Liver (tissue), 9 donors: ENCODE results near the gene COL23A1. TPM values are rescaled to one million over a fixed set of nuclear protein-coding genes. Genes with fewer than 3 reads are reported as not detected.

ENCODE experiments used
- DNase-seq: peaks from one replicate; pipeline ENCODE4 v3.0.0-alpha.2; 2017; ENCODE audit warnings: low spot score
- H3K27ac ChIP-seq, 2 donors: one replicate each; pipeline ENCODE4 v1.7.0; 2013; ENCODE audit warnings: inconsistent platforms in 2 of 2, low read length in 2 of 2, control low read depth in 1 of 2, low read depth in 1 of 2, mild to moderate bottlenecking in 1 of 2
- H3K27me3 ChIP-seq, 4 donors: one replicate each; pipeline versions ENCODE4 v1.6.1 to v1.7.0; 2013; ENCODE audit warnings: low read length in 3 of 4, inconsistent platforms in 1 of 4, mild to moderate bottlenecking in 1 of 4, moderate library complexity in 1 of 4; ENCODE audit not compliant: control insufficient read depth in 4 of 4, insufficient read depth in 4 of 4
- H3K36me3 ChIP-seq, 4 donors: one replicate each; pipeline versions ENCODE4 v1.6.1 to v1.7.0; 2013; ENCODE audit warnings: low read length in 3 of 4, mild to moderate bottlenecking in 3 of 4, low read depth in 1 of 4, moderate library complexity in 1 of 4; ENCODE audit not compliant: control insufficient read depth in 4 of 4, insufficient read depth in 3 of 4
- H3K4me1 ChIP-seq, 4 donors: one replicate each; pipeline versions ENCODE4 v1.6.1 to v1.7.0; 2013; ENCODE audit warnings: low read length in 3 of 4, mild to moderate bottlenecking in 3 of 4, moderate library complexity in 1 of 4; ENCODE audit not compliant: control insufficient read depth in 4 of 4, insufficient read depth in 4 of 4
- H3K4me3 ChIP-seq, 3 donors: one replicate each; pipeline versions ENCODE4 v1.6.1 to v1.7.0; 2013; ENCODE audit warnings: low read length in 3 of 3, control low read depth in 1 of 3, low read depth in 1 of 3, mild to moderate bottlenecking in 1 of 3
- H3K9ac ChIP-seq, 2 donors: one replicate each; pipeline ENCODE4 v1.7.0; 2013; ENCODE audit warnings: low read length in 2 of 2, mild to moderate bottlenecking in 2 of 2, moderate library complexity in 2 of 2, control low read depth in 1 of 2, low read depth in 1 of 2
- H3K9me3 ChIP-seq, 4 donors: one replicate each; pipeline versions ENCODE4 v1.6.1 to v1.7.0; 2013; ENCODE audit warnings: low read length in 3 of 4; ENCODE audit not compliant: control insufficient read depth in 4 of 4
- EGR1 ChIP-seq, 2 donors: IDR thresholded peaks; 2 replicates each; pipeline ENCODE4 v1.6.1; 2016 to 2018; ENCODE audit warnings: antibody characterized with exemption in 2 of 2, low read depth in 2 of 2
- FOXA1 ChIP-seq: IDR thresholded peaks from 2 replicates; pipeline ENCODE4 v1.6.1; 2016; ENCODE audit warnings: antibody characterized with exemption
- HNF4A ChIP-seq, 2 donors: conservative IDR thresholded peaks; 2 replicates each; pipeline ENCODE4 v1.6.1; 2016; ENCODE audit warnings: antibody characterized with exemption in 2 of 2, mild to moderate bottlenecking in 2 of 2
- HNF4G ChIP-seq: IDR thresholded peaks from 2 replicates; pipeline ENCODE4 v1.6.1; 2016; ENCODE audit warnings: antibody characterized with exemption
- JUND ChIP-seq, 2 donors: IDR thresholded peaks; 2 replicates each; pipeline ENCODE4 v1.6.1; 2016; ENCODE audit warnings: antibody characterized with exemption in 2 of 2
- NR2F2 ChIP-seq: IDR thresholded peaks from 2 replicates; pipeline ENCODE4 v1.6.1; 2016; ENCODE audit warnings: antibody characterized with exemption
- RAD21 ChIP-seq, 2 donors: IDR thresholded peaks; 2 replicates each; pipeline ENCODE4 v1.6.1; 2016; ENCODE audit warnings: antibody characterized with exemption in 2 of 2, mild to moderate bottlenecking in 2 of 2
- RXRA ChIP-seq, 2 donors: IDR thresholded peaks; 2 replicates each; pipeline ENCODE4 v1.6.1; 2017 to 2018; ENCODE audit warnings: antibody characterized with exemption in 2 of 2, mild to moderate bottlenecking in 1 of 2
- SP1 ChIP-seq: IDR thresholded peaks from 2 replicates; pipeline ENCODE4 v1.6.1; 2018; ENCODE audit warnings: antibody characterized with exemption, mild to moderate bottlenecking
- TAF1 ChIP-seq: conservative IDR thresholded peaks from 2 replicates; pipeline ENCODE4 v1.6.1; 2016; ENCODE audit warnings: antibody characterized with exemption, mild to moderate bottlenecking
- WGBS: extraction: QIAGEN DNeasy Blood & Tissue Kit; methylation state at CpG from one replicate; pipeline ENCODE4 v1.1.7; 2013; 5-methylcytosine and 5-hydroxymethylcytosine counted together
- polyA plus RNA-seq, 2 donors: library from polyadenylated mRNA; stranded (reverse) in 1 of 2; unstranded in 1 of 2; fragments of 200-250 nt in 1 of 2; fragments of >200 nt in 1 of 2; fragmentation: Nextera tagmentation in 1 of 2; extraction: Ambion mirVana in 1 of 2; gene quantifications; one replicate each; pipeline versions ENCODE4 v1.2.1 to v1.2.3, GENCODE V29; 2013 to 2015
- total RNA-seq, 2 donors: library from RNA; depleted of rRNA; stranded (reverse); fragments of >200 nt; gene quantifications; one replicate each; pipeline ENCODE4 v1.2.3, GENCODE V29; 2014
- TF ChIP-seq, protein P1 (sequence below): IDR thresholded peaks from 2 replicates; pipeline ENCODE4 v1.6.1; 2016; ENCODE audit warnings: antibody characterized with exemption, mild to moderate bottlenecking
- TF ChIP-seq, protein P2 (sequence below): IDR thresholded peaks from 2 replicates; pipeline ENCODE4 v1.6.1; 2016; ENCODE audit warnings: antibody characterized with exemption
- TF ChIP-seq, protein P3 (sequence below): fragments of 150-350 bp; IDR thresholded peaks from 2 replicates; pipeline ENCODE4 v1.5.1; 2017; ENCODE audit warnings: improper control_type of control experiment, low read depth, low read length; ENCODE audit not compliant: missing input control
- TF ChIP-seq, protein P4 (sequence below): IDR thresholded peaks from 2 replicates; pipeline ENCODE4 v1.6.1; 2016; ENCODE audit warnings: antibody characterized with exemption
- TF ChIP-seq, protein P5 (sequence below): IDR thresholded peaks from 2 replicates; pipeline ENCODE4 v1.6.1; 2016; ENCODE audit warnings: antibody characterized with exemption
- donor health status: healthy.
- donor health status: healthy.
- donor health status: healthy.
- donor health status: healthy.
- donor health status: healthy.

Gene COL23A1
- total and polyA plus RNA-seq, 4 donors: 0.08 to 1.4 (median 0.27) TPM

DNA sequence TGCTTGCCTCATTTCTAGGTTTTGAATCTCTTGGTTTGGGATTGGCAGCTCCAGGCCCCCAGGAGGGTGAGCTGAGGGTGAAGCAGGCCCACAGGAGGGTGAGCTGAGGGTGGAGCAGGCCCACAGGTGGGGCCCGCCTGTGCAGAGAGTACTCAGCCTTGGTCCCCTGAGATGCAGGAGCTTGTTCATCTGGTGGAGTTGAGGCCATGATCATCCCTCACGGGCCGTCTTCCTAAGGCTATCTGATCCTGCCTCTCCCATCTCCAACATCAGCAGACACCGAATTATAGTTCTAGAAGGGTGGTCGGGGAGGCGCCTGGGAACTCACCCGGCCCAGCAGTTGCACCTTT, 225.9 kb downstream of the COL23A1 start:
- Histone ChIP-seq H3K27ac (no peak overlapping the region), H3K4me1 (no peaks in the 10 kb centered on the region), H3K9me3 (no peaks in the 10 kb centered on the region), H3K9ac (no peak overlapping the region), H3K4me3 (no peak overlapping the region), H3K27me3 (no peaks in the 10 kb centered on the region), H3K36me3 (no peaks in the 10 kb centered on the region)
- TF ChIP-seq EGR1 (IDR thresholded peaks at IDR 0.05; ENCODE audit: low read depth in 2 of 2): no peak
- no peak for TF ChIP-seq RXRA (IDR thresholded peaks at IDR 0.05)
- TF ChIP-seq TAF1: no peak
- TF ChIP-seq, protein P1, sequence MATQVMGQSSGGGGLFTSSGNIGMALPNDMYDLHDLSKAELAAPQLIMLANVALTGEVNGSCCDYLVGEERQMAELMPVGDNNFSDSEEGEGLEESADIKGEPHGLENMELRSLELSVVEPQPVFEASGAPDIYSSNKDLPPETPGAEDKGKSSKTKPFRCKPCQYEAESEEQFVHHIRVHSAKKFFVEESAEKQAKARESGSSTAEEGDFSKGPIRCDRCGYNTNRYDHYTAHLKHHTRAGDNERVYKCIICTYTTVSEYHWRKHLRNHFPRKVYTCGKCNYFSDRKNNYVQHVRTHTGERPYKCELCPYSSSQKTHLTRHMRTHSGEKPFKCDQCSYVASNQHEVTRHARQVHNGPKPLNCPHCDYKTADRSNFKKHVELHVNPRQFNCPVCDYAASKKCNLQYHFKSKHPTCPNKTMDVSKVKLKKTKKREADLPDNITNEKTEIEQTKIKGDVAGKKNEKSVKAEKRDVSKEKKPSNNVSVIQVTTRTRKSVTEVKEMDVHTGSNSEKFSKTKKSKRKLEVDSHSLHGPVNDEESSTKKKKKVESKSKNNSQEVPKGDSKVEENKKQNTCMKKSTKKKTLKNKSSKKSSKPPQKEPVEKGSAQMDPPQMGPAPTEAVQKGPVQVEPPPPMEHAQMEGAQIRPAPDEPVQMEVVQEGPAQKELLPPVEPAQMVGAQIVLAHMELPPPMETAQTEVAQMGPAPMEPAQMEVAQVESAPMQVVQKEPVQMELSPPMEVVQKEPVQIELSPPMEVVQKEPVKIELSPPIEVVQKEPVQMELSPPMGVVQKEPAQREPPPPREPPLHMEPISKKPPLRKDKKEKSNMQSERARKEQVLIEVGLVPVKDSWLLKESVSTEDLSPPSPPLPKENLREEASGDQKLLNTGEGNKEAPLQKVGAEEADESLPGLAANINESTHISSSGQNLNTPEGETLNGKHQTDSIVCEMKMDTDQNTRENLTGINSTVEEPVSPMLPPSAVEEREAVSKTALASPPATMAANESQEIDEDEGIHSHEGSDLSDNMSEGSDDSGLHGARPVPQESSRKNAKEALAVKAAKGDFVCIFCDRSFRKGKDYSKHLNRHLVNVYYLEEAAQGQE: no peak
- TF ChIP-seq RAD21 (IDR thresholded peaks at IDR 0.05): no peak
- TF ChIP-seq, protein P2, sequence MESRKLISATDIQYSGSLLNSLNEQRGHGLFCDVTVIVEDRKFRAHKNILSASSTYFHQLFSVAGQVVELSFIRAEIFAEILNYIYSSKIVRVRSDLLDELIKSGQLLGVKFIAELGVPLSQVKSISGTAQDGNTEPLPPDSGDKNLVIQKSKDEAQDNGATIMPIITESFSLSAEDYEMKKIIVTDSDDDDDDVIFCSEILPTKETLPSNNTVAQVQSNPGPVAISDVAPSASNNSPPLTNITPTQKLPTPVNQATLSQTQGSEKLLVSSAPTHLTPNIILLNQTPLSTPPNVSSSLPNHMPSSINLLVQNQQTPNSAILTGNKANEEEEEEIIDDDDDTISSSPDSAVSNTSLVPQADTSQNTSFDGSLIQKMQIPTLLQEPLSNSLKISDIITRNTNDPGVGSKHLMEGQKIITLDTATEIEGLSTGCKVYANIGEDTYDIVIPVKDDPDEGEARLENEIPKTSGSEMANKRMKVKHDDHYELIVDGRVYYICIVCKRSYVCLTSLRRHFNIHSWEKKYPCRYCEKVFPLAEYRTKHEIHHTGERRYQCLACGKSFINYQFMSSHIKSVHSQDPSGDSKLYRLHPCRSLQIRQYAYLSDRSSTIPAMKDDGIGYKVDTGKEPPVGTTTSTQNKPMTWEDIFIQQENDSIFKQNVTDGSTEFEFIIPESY: no peak
- TF ChIP-seq JUND (IDR thresholded peaks at IDR 0.05): no peak
- TF ChIP-seq HNF4G: no peak
- TF ChIP-seq HNF4A (conservative IDR thresholded peaks at IDR 0.05): no peak
- TF ChIP-seq, protein P3, sequence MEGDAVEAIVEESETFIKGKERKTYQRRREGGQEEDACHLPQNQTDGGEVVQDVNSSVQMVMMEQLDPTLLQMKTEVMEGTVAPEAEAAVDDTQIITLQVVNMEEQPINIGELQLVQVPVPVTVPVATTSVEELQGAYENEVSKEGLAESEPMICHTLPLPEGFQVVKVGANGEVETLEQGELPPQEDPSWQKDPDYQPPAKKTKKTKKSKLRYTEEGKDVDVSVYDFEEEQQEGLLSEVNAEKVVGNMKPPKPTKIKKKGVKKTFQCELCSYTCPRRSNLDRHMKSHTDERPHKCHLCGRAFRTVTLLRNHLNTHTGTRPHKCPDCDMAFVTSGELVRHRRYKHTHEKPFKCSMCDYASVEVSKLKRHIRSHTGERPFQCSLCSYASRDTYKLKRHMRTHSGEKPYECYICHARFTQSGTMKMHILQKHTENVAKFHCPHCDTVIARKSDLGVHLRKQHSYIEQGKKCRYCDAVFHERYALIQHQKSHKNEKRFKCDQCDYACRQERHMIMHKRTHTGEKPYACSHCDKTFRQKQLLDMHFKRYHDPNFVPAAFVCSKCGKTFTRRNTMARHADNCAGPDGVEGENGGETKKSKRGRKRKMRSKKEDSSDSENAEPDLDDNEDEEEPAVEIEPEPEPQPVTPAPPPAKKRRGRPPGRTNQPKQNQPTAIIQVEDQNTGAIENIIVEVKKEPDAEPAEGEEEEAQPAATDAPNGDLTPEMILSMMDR: no peak
- no peak for TF ChIP-seq SP1
- TF ChIP-seq, protein P4, sequence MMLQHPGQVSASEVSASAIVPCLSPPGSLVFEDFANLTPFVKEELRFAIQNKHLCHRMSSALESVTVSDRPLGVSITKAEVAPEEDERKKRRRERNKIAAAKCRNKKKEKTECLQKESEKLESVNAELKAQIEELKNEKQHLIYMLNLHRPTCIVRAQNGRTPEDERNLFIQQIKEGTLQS: no peak
- TF ChIP-seq FOXA1: no peak
- TF ChIP-seq, protein P5, sequence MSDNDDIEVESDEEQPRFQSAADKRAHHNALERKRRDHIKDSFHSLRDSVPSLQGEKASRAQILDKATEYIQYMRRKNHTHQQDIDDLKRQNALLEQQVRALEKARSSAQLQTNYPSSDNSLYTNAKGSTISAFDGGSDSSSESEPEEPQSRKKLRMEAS: no peak
- DNase-seq: no peak
- WGBS: 89% methylated on average over 7 of the region's 7 CpGs

DNA sequence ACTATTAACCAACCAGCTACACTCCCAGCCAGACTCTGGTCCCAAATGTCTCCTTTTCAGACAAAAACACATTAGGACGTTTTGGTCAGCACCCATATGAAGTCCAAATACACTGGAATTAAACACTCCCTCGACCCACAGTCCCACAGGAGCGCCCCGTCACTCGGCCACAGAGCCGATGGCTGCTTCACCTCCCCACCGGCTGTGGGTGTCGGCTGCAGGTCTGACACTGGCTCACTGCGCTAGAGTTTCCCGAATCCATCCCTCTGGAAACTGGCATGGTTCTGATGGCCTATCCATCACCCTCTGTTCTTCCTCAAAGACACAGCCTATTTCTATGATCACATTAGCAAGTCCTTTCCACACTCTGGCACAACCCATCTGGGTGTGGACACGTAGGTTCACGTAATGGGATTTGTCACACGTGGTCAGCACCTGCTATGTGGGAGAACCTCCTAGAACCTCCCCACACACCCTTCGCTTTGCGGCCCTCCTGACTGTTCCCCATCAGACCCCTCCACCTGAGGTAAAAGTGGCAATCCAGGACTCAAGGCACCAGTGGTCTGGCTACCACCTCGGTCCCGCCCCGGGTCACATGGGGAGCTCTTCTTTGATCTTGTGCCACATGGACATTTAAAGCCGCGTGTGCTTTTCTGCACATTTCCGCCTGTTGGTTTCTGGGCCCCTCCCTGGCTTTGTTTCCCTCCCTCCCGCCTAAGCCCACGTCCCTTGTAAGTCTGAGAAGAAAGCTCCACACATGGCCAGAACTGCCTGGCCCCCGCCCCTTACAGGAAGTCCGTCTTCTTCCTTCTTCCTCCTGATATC, 226.5 kb downstream of the COL23A1 start:
- no peaks in the 10 kb centered on the region for H3K9me3 ChIP-seq
- no peak for DNase-seq
- H3K4me1 ChIP-seq: no peaks in the 10 kb centered on the region
- H3K9ac ChIP-seq: no peak overlapping the region
- no peaks in the 10 kb centered on the region for H3K27me3 ChIP-seq
- H3K27ac ChIP-seq: no peak overlapping the region
- WGBS: 84% methylated on average over 25 of the region's 25 CpGs
- H3K4me3 ChIP-seq: no peak overlapping the region
- H3K36me3 ChIP-seq: no peaks in the 10 kb centered on the region
- peak; percentile 12 for TF ChIP-seq NR2F2
- TF ChIP-seq, protein P1: no peak
- TF ChIP-seq, protein P5: no peak
- TF ChIP-seq, protein P4: no peak
- TF ChIP-seq, protein P3: no peak
